ENCODE data around the gene THEMIS2.
"Not testable (repeated sequence)": the region's sequence is repeated elsewhere in the genome, so short reads cannot be mapped to it uniquely, and the experiment has no call there.

DNA sequence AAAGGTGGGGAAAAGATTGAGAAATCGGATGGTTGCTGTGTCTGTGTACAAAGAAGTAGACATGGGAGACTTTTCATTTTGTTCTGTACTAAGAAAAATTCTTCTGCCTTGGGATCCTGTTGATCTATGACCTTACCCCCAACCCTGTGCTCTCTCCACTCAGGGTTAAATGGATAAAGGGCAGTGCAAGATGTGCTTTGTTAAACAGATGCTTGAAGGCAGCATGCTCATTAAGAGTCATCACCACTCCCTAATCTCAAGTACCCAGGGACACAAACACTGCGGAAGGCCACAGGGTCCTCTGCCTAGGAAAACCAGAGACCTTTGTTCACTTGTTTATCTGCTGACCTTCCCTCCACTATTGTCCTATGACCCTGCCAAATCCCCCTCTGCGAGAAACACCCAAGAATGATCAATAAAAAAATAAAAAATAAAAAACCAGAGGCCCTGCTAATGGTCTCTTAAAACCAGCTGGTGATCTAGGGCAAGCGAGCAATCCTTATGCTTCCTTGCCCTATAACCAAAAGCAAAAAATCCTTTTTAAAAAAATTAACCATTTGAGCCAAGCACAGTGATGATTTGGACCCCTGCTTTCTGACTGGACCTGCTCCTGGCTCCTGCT lies 42.9 kb upstream of the THEMIS2 start:
- TF ChIP-seq, protein P1, sequence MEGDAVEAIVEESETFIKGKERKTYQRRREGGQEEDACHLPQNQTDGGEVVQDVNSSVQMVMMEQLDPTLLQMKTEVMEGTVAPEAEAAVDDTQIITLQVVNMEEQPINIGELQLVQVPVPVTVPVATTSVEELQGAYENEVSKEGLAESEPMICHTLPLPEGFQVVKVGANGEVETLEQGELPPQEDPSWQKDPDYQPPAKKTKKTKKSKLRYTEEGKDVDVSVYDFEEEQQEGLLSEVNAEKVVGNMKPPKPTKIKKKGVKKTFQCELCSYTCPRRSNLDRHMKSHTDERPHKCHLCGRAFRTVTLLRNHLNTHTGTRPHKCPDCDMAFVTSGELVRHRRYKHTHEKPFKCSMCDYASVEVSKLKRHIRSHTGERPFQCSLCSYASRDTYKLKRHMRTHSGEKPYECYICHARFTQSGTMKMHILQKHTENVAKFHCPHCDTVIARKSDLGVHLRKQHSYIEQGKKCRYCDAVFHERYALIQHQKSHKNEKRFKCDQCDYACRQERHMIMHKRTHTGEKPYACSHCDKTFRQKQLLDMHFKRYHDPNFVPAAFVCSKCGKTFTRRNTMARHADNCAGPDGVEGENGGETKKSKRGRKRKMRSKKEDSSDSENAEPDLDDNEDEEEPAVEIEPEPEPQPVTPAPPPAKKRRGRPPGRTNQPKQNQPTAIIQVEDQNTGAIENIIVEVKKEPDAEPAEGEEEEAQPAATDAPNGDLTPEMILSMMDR (IDR thresholded peaks at IDR 0.05; ENCODE audit: low read length): not testable (repeated sequence)
- TF ChIP-seq EZH2phosphoT487 (IDR thresholded peaks at IDR 0.05; ENCODE audit: low read length); EZH2 (optimal IDR thresholded peaks at IDR 0.05; ENCODE audit: low read depth, low read length): not testable (repeated sequence)
